IgD-negative memory B cell (primary cell): Measurements from ENCODE around the gene ERH. TPM values are rescaled to one million over a fixed set of nuclear protein-coding genes. Genes with fewer than 3 reads are reported as not detected.
"Not testable (repeated sequence)": the region's sequence is repeated elsewhere in the genome, so short reads cannot be mapped to it uniquely, and the experiment has no call there.

Experiments used
- H3K27ac Mint-ChIP-seq, 3 donors: one replicate each; pipeline ENCODE4 v1.8.0; 2020 to 2022; ENCODE audit warnings: mild to moderate bottlenecking in 3 of 3, mixed read lengths in 3 of 3, moderate library complexity in 1 of 3
- H3K27me3 Mint-ChIP-seq: one replicate; pipeline ENCODE4 v1.8.0; 2021; ENCODE audit warnings: mixed read lengths
- H3K36me3 Mint-ChIP-seq: one replicate; pipeline ENCODE4 v1.8.0; 2020; ENCODE audit warnings: mild to moderate bottlenecking, mixed read lengths
- H3K4me1 Mint-ChIP-seq, 3 donors: one replicate each; pipeline ENCODE4 v1.8.0; 2020 to 2022; ENCODE audit warnings: mixed read lengths in 3 of 3, mild to moderate bottlenecking in 1 of 3
- H3K4me3 Mint-ChIP-seq, 4 donors: one replicate each; pipeline ENCODE4 v1.8.0; 2020 to 2022; ENCODE audit warnings: mild to moderate bottlenecking in 4 of 4, mixed read lengths in 4 of 4, moderate library complexity in 3 of 4
- H3K9me3 Mint-ChIP-seq, 3 donors: one replicate each; pipeline ENCODE4 v1.8.0; 2020 to 2021; ENCODE audit warnings: mixed read lengths in 3 of 3, mild to moderate bottlenecking in 1 of 3
- polyA plus RNA-seq: library from polyadenylated mRNA; unstranded; fragments of 300-500 nt; fragmentation: Illumina TruSeq; gene quantifications from one replicate; pipeline ENCODE4 v1.2.3, GENCODE V29; 2021

Gene ERH
- 72.1 TPM for polyA plus RNA-seq

GRCh38 chr14:69398053-69398817 lies at the start of gene ERH, which contains the start of gene SLC39A9:
Gene ERH, minus strand, starts transcription at chr14:69398299. Its CDS starts 66 bp downstream, at chr14:69398233.
Gene SLC39A9, plus strand, starts transcription at chr14:69398692. Its CDS starts 678 bp downstream, at chr14:69399370.
- Mint-ChIP-seq H3K27ac (peak within 1 kb of the TSS; percentile 96 to 100 (median 99)), H3K27me3 (no peaks in the 10 kb centered on the region), H3K36me3 (peaks cover 5% of the 10 kb centered on the region), H3K9me3 (no peaks in the 10 kb centered on the region), H3K4me3 (peak within 1 kb of the TSS; percentile 97 to 100 (median 98)), H3K4me1 (peaks cover 36 to 54% (median 39%) of the 10 kb centered on the region in 3 donors)

- Mint-ChIP-seq H3K4me1 (peaks cover 0 to 2% (median 0%) of the 10 kb centered on the region in 3 donors), H3K27ac (no peak overlapping the region), H3K36me3 (peaks cover 11% of the 10 kb centered on the region), H3K9me3 (no peaks in the 10 kb centered on the region), H3K4me3 (no peak overlapping the region), H3K27me3 (no peaks in the 10 kb centered on the region)
Measured at GRCh38 chr14:69443296-69443805, 45.3 kb upstream of the ERH start.

DNA sequence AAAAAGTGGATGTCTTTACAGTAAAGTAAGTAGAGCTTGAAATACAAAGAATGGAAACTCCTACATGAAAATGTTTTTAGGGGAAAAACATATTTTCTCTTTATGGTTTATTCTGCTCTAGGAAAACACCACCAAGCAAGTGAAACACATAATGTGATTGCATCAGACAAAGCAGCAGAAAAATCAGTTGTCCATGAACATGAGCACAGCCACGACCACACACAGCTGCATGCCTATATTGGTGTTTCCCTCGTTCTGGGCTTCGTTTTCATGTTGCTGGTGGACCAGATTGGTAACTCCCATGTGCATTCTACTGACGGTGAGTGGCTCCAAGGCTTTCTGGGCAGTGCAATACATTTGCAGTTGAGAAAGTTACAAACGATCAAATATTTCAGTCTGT lies 43.8 kb upstream of the ERH start:
- Mint-ChIP-seq H3K9me3 (no peaks in the 10 kb centered on the region), H3K36me3 (peaks cover 10% of the 10 kb centered on the region), H3K4me1 (peaks cover 0 to 2% (median 2%) of the 10 kb centered on the region in 3 donors), H3K4me3 (no peak overlapping the region), H3K27ac (no peak overlapping the region), H3K27me3 (no peaks in the 10 kb centered on the region)

DNA sequence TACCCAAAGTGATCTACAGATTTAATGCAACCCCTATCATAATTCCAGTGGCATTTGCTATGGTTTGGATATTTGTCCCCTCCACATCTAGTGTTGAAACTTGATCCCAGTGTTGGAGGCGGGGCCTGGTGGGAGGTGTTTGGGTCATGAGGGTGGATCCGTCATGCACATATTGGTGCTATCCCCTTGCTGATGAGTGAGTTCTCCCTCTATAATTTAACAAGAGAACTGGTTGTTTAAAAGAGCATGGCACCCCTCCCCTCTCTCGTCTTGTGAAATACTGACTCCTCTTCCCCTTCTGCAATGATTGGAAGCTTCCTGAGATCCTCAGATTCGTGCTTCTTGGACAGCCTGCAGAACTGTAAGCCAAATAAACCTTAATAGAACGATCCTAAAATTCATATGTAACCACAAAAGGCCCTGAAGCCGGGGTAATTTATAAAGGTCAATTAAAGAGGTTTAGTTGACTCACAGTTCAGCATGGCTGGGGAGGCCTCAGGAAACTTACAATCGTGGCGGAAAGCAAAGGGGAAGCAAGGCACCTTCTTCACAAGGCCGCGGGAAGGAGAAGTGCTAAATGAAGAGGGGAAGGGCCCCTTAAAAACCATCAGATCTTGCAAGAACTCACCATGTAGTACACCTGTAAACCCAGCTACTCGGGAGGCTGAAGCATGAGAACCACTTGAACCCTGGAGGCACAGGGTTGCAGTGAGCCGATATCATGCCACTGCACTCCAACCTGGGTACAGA lies 41.6 kb upstream of the ERH start:
- Mint-ChIP-seq H3K4me1 (peaks cover 9 to 13% (median 10%) of the 10 kb centered on the region in 3 donors), H3K4me3 (no peak overlapping the region), H3K27me3 (no peaks in the 10 kb centered on the region), H3K27ac (no peak overlapping the region), H3K36me3 (peaks cover 8% of the 10 kb centered on the region), H3K9me3 (no peaks in the 10 kb centered on the region)

DNA sequence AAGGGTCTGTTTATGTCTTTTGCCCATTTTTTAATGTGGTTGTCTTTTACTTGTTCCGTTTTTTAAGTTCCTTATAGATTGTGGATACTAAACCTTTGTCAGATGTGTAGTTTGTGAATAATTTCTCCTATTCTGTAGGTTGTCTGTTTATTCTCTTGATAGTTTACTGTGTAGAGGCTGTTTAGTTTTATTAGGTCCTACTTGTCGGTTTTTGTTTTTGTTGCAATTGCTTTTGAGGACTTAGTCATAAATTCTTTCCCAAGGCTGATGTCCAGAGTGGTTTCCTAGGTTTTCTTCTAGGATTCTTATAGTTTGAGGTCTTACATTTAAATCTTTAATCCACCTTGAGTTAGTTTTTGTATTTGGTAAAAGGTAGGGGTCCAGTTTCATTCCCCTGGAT lies 34.3 kb upstream of the ERH start:
- H3K27ac Mint-ChIP-seq: no peak overlapping the region
- H3K4me1 Mint-ChIP-seq: peaks cover 25 to 43% (median 25%) of the 10 kb centered on the region in 3 donors

DNA sequence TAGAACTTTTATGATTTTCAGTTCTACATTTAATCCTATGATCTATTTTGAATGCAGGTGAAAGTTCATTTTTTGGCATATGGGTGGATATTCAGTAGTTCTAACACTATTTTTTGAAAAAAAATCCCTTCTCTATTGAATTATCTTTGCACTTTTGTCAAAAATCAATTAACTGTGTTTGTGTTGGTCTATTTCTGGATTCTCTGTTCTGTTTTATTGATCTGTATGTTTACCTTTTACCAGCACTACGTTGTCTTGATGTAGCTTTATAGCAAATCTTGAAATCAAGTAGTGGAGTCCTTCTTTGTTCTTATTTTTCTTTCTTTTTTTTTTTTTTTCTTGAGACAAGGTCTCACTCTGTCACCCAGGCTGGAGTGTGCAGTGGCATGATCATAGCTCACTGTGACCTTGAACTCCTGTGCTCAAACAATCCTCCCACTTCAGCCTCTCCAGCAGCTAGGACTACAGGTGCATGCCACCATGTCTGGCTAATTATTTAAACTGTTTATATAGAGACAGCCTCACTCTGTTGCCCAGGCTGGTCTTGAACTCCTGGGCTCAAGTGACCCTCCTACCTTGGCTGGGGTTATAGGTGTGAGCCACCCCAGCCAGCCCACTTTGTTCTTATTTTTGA lies 32.3 kb upstream of the ERH start:
- Mint-ChIP-seq H3K9me3 (peaks cover 0 to 6% (median 2%) of the 10 kb centered on the region in 3 donors), H3K27me3 (no peaks in the 10 kb centered on the region), H3K27ac (no peak overlapping the region), H3K4me1 (peaks cover 22 to 38% (median 23%) of the 10 kb centered on the region in 3 donors), H3K36me3 (peaks cover 13% of the 10 kb centered on the region), H3K4me3 (no peak overlapping the region)

More for the DNA sequence above, 34.3 kb upstream of the ERH start:
- H3K36me3 Mint-ChIP-seq: peaks cover 10% of the 10 kb centered on the region
- H3K9me3 Mint-ChIP-seq: peaks cover 0 to 6% (median 2%) of the 10 kb centered on the region in 3 donors
- H3K4me3 Mint-ChIP-seq: no peak overlapping the region
- H3K27me3 Mint-ChIP-seq: no peaks in the 10 kb centered on the region

DNA sequence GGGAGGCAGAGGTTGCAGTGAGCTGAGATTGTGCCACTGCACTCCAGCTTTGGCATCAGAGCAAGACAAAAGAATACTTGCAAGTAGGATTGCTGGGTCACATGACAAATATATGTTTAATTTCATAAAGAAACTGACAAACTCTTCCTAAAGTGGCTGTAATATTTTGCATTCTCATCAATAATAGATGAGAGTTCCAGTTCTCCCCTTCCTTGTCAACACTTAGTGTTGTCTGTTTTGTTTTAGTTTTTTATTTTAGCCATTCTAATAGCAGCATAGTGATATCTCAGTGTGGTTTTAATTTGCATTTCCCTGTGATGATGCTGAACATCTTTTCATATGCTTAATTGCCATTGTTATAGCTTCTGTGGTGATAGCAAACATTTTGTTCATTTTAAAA lies 31.5 kb upstream of the ERH start:
- Mint-ChIP-seq H3K9me3 (peaks cover 0 to 6% (median 2%) of the 10 kb centered on the region in 3 donors), H3K4me1 (peaks cover 15 to 30% (median 16%) of the 10 kb centered on the region in 3 donors), H3K27ac (no peak overlapping the region), H3K27me3 (no peaks in the 10 kb centered on the region), H3K36me3 (peaks cover 13% of the 10 kb centered on the region), H3K4me3 (no peak overlapping the region)

- Mint-ChIP-seq H3K27me3 (no peaks in the 10 kb centered on the region), H3K4me1 (peaks cover 12 to 26% (median 12%) of the 10 kb centered on the region in 3 donors), H3K9me3 (peaks cover 0 to 6% (median 2%) of the 10 kb centered on the region in 3 donors), H3K36me3 (peaks cover 13% of the 10 kb centered on the region), H3K27ac (peak overlapping the region in 1 of 3 donors; percentile 63), H3K4me3 (peak overlapping the region in 1 of 4 donors; percentile 59)
Measured at GRCh38 chr14:69428289-69428998, 30.3 kb upstream of the ERH start.

DNA sequence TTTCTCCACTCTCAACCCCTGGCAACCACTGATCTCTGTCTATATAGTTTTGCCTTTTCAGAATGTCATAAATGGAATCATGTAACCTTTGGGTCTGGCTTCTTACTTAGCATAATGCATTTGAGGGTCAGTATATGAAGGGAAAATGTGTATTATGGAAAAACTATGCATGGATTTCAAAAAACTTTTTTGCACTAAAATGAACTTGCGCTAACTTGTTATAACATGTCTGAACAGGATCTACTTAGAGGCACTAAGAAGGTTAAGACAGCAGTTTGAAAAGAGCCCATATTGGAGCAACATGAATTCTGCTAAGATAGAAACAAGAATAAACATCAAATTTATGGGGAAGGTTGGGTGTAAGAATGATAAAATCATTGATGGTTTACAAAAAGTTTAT lies 29.5 kb upstream of the ERH start:
- H3K27ac Mint-ChIP-seq: no peak overlapping the region
- H3K4me1 Mint-ChIP-seq: peaks cover 11 to 22% (median 12%) of the 10 kb centered on the region in 3 donors
- peaks cover 10% of the 10 kb centered on the region for H3K36me3 Mint-ChIP-seq
- no peak overlapping the region for H3K4me3 Mint-ChIP-seq
- H3K9me3 Mint-ChIP-seq: peaks cover 0 to 4% (median 2%) of the 10 kb centered on the region in 3 donors
- H3K27me3 Mint-ChIP-seq: no peaks in the 10 kb centered on the region

GRCh38 chr14:69424149-69424923 lies 26.2 kb upstream of the ERH start:
- Mint-ChIP-seq H3K27ac (no peak overlapping the region), H3K4me1 (peaks cover 8 to 26% (median 23%) of the 10 kb centered on the region in 3 donors), H3K4me3 (no peak overlapping the region)

DNA sequence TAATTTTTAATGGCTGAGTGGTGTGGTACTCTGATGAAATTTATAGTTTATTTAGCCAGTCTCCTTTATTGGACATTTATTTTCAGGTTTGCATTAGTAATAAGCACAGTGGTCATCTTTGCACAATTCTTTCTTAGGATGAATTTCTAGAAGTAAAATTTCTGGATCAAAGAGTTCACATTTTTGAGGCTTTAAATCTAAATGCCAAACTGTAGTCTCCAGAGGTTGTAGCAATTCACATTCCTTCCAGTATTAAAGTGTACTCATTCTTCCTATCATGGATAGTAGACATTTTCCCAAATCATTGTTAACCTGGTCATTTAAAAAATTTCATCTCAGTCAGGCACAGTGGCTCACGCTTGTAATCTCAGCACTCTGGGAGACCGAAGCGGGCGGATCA lies 25.2 kb upstream of the ERH start:
- no peak overlapping the region for H3K27ac Mint-ChIP-seq
- H3K4me3 Mint-ChIP-seq: no peak overlapping the region
- H3K27me3 Mint-ChIP-seq: no peaks in the 10 kb centered on the region
- peaks cover 4% of the 10 kb centered on the region for H3K36me3 Mint-ChIP-seq
- H3K4me1 Mint-ChIP-seq: peaks cover 10 to 24% (median 24%) of the 10 kb centered on the region in 3 donors
- H3K9me3 Mint-ChIP-seq: no peaks in the 10 kb centered on the region

More at GRCh38 chr14:69424149-69424923, 26.2 kb upstream of the ERH start:
- H3K27me3 Mint-ChIP-seq: no peaks in the 10 kb centered on the region
- peaks cover 9% of the 10 kb centered on the region for H3K36me3 Mint-ChIP-seq
- H3K9me3 Mint-ChIP-seq: no peaks in the 10 kb centered on the region

- H3K27ac Mint-ChIP-seq, H3K36me3 Mint-ChIP-seq, H3K4me3 Mint-ChIP-seq, H3K9me3 Mint-ChIP-seq, H3K27me3 Mint-ChIP-seq: not testable (repeated sequence)
- peaks cover 14 to 45% (median 28%) of the 10 kb centered on the region in 3 donors for H3K4me1 Mint-ChIP-seq
Measured at GRCh38 chr14:69416087-69416486, 18.0 kb upstream of the ERH start.

DNA sequence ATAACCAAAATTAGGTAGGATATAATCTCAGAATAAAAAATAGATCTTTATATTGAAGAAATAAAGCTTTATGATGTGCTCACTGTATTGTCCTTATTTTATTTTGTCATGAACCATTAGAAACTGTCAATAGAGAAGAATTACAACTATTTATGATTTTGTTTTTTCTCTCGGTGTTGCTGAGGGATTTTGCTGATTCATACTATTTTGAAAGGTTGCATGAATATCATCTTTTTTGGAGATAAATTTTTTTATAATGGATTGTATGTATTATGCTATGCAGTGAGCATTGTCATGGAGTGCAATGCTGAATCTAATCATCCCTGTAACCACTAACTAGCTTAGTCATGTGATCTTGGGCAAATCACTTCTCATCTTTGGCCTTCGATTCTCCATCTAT lies 15.4 kb upstream of the ERH start:
- Mint-ChIP-seq H3K27me3 (no peaks in the 10 kb centered on the region), H3K4me1 (peaks cover 8 to 23% (median 11%) of the 10 kb centered on the region in 3 donors), H3K27ac (no peak overlapping the region), H3K36me3 (peaks cover 1% of the 10 kb centered on the region), H3K4me3 (no peak overlapping the region), H3K9me3 (peaks cover 0 to 1% (median 0%) of the 10 kb centered on the region in 3 donors)
